Omental fat pad (tissue), 4 donors: ENCODE results near the gene ERMP1. TPM values are rescaled to one million over a fixed set of nuclear protein-coding genes. Genes with fewer than 3 reads are reported as not detected.

ENCODE experiments used
- ATAC-seq: fragments of 150-250 bp; one replicate; pipeline ENCODE4 v1.9.1; 2016; ENCODE audit warnings: mild to moderate bottlenecking, moderate library complexity; ENCODE audit not compliant: low FRiP score
- DNase-seq: peaks from one replicate; pipeline ENCODE4 v3.0.0-alpha.2; 2019; ENCODE audit warnings: low spot score
- CTCF ChIP-seq, 3 donors: fragments of 450-650 bp; IDR thresholded peaks; one replicate each; pipeline ENCODE4 v1.5.1; 2016 to 2017; ENCODE audit warnings: antibody characterized with exemption in 3 of 3, mild to moderate bottlenecking in 3 of 3, moderate library complexity in 2 of 3
- total RNA-seq, 4 donors: library from RNA; depleted of rRNA; stranded (reverse); fragments of >200 nt; gene quantifications; one replicate each; pipeline ENCODE4 v1.1.0, GENCODE V29; 2016

ERMP1 gene
- total RNA-seq, 4 donors from 2014 or later: 10.7 to 18.9 (median 15.0) TPM

GRCh38 chr9:5764130-5764868, 68.6 kb downstream of the ERMP1 start:
- ATAC-seq (no peak), DNase-seq (no peak)
- TF ChIP-seq CTCF (IDR thresholded peaks at IDR 0.05): no peak

GRCh38 chr9:5762421-5762820, 70.5 kb downstream of the ERMP1 start:
- no peak for ATAC-seq
- TF ChIP-seq CTCF (IDR thresholded peaks at IDR 0.05): no peak
- no peak for DNase-seq

GRCh38 chr9:5760338-5760737, 72.6 kb downstream of the ERMP1 start:
- TF ChIP-seq CTCF (IDR thresholded peaks at IDR 0.05): no peak
- DNase-seq (no peak), ATAC-seq (no peak)

GRCh38 chr9:5756633-5757032, 76.3 kb downstream of the ERMP1 start:
- no peak for DNase-seq
- ATAC-seq: no peak
- no peak for TF ChIP-seq CTCF (IDR thresholded peaks at IDR 0.05)

- ATAC-seq: no peak
- TF ChIP-seq CTCF (IDR thresholded peaks at IDR 0.05): no peak
- DNase-seq: no peak
Observed at GRCh38 chr9:5750569-5750968, 82.3 kb downstream of the ERMP1 start.

GRCh38 chr9:5749306-5749705, 83.6 kb downstream of the ERMP1 start:
- no peak for ATAC-seq
- no peak for DNase-seq
- TF ChIP-seq CTCF (IDR thresholded peaks at IDR 0.05): no peak

GRCh38 chr9:5748438-5748837, 84.5 kb downstream of the ERMP1 start:
- ATAC-seq: no peak
- TF ChIP-seq CTCF (IDR thresholded peaks at IDR 0.05): no peak
- DNase-seq: no peak
